ENCODE data around the gene PITPNC1.
A peak's percentile ranks its signal among the peaks of the same experiment; 100 is the strongest.
"Not testable (repeated sequence)": the region's sequence is repeated elsewhere in the genome, so short reads cannot be mapped to it uniquely, and the experiment has no call there.

The PITPNC1 gene

GRCh38 chr17:67421869-67422273, 44.8 kb downstream of the PITPNC1 start:
- DNase-seq (ENCODE audit: low read depth): peak; percentile 100
- H3K4me3 ChIP-seq (ENCODE audit: low read length): no peak overlapping the region
- TF ChIP-seq CTCF (IDR thresholded peaks at IDR 0.05; ENCODE audit: insufficient read depth, low read depth, low read length, missing control alignments): no peak

- H3K4me3 ChIP-seq (ENCODE audit: low read length): not testable (repeated sequence)
- DNase-seq (ENCODE audit: low read depth): peak; percentile 87
Observed at GRCh38 chr17:67422296-67422695, 45.2 kb downstream of the PITPNC1 start.

DNA sequence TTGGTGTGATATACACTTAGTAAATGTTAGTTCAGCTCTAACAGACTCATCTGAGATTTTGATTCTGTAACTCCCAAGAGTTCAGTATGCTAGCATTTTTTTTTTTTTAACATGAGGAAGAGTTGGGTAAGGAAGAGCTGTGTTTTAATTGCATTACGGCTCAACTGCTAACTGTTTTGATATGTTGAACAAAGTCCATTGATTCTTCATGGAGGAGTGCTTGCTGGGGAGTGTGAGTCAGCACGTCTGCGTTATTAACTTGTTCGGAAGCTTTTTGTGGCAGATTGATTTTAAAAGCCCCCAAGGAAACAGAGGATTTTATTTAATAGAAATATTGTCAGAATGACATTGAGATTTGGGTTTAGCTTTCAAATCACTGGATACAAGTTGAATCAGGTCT, 45.8 kb downstream of the PITPNC1 start:
- TF ChIP-seq CTCF (IDR thresholded peaks at IDR 0.05; ENCODE audit: insufficient read depth, low read depth, low read length, missing control alignments): no peak
- peak; percentile 33 for DNase-seq (ENCODE audit: low read depth)
- H3K4me3 ChIP-seq (ENCODE audit: low read length): no peak overlapping the region

DNA sequence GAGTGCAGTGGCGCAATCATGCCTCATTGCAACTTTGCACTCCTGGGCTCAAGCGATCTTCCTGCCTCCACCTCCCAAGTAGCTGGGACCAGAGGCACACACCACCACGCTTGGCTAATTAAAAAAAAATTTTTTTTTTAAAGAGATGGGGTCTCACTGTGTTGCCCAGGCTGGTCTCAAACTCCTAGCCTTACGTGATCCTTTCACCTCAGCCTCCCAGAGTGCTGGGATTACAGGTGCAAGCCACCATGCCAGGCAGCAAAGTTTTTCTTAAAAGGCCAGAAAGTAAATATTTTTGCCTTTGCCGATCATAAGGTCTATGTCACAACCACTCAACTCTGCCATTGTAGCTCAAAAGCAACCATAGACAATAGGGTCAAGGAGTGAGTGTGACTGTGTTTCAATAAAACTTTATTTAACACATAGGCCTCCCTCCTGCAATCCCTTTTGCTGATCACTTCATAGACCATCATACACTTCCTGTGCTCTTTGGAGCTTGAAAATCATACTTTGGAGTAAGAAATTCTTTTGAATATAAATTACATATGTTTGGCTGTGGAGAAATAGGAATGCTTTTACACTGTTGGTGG, 48.6 kb downstream of the PITPNC1 start:
- H3K4me3 ChIP-seq (ENCODE audit: low read length): no peak overlapping the region
- TF ChIP-seq CTCF (IDR thresholded peaks at IDR 0.05; ENCODE audit: insufficient read depth, low read depth, low read length, missing control alignments): no peak
- DNase-seq (ENCODE audit: low read depth): no peak

- no peak overlapping the region for H3K4me3 ChIP-seq (ENCODE audit: low read length)
- peak; percentile 16 for DNase-seq (ENCODE audit: low read depth)
- TF ChIP-seq CTCF (IDR thresholded peaks at IDR 0.05; ENCODE audit: insufficient read depth, low read depth, low read length, missing control alignments): no peak
Observed at GRCh38 chr17:67427424-67427823, 50.3 kb downstream of the PITPNC1 start.

GRCh38 chr17:67430515-67430914, 53.4 kb downstream of the PITPNC1 start:
- DNase-seq (ENCODE audit: low read depth); H3K4me3 ChIP-seq (ENCODE audit: low read length): not testable (repeated sequence)

DNA sequence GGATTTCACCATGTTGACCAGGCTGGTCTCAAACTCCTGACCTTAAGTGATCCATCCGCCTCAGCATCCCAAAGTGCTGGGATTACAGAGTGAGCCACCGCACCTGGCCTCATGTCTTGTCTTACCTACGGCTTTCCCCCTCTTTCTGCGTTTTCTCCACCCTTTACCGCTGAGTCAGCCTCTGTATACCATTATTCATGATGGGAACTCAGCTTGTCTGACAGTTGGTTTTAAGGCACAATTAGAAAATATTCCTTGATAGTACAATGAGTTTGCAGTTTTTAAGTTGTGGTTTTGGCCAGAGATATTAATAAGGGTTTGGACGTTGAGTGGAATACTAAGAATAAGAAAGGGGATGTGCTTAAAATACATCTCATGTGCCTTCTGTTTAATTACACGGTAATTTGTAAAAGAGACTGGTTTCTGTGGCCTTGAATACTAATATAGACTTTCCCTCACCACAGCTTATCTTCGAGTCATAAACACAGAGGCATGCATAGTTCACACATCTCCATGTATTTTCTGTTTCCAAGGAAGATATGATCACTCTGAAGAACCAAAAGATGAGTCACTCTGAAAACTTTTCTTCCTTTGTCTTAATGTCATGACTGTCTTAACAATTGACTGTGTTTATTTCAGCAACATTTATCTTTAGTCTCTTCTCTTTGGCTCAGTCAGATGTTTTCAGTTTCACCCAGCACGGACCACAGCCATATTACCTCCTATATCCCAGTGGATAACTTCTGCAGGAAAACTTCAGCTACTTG, 54.4 kb downstream of the PITPNC1 start:
- DNase-seq (ENCODE audit: low read depth): peak; percentile 88
- TF ChIP-seq CTCF (IDR thresholded peaks at IDR 0.05; ENCODE audit: insufficient read depth, low read depth, low read length, missing control alignments): no peak
- no peak overlapping the region for H3K4me3 ChIP-seq (ENCODE audit: low read length)
